Kidney capillary endothelial cell (primary cell): ENCODE results near the gene C4B.
"Not testable (repeated sequence)": the region's sequence is repeated elsewhere in the genome, so short reads cannot be mapped to it uniquely, and the experiment has no call there.

Experiments
- DNase-seq: peaks from one replicate; pipeline ENCODE4 v3.0.0-alpha.2; 2018; ENCODE audit warnings: low spot score

The C4B gene

DNA sequence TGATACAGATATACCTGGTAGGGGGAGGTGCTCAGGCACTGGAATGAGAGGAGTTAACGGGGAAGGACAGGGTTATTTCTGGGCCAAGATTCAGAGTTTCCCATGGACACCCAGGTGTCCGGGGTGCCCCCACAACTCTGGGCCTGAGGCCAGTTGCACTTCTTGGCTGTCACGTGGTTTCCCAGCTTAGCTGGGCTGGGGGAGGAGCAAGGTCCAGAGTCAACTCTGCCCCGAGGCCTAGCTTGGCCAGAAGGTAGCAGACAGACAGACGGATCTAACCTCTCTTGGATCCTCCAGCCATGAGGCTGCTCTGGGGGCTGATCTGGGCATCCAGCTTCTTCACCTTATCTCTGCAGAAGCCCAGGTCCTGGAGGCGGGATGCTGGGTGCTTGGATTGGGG lies at the start of gene C4B:
C4B (plus strand) TSS at position 249 of the 400 bp plus-strand sequence; CDS start at position 300, 51 bp downstream.
- not testable (repeated sequence) for DNase-seq

DNA sequence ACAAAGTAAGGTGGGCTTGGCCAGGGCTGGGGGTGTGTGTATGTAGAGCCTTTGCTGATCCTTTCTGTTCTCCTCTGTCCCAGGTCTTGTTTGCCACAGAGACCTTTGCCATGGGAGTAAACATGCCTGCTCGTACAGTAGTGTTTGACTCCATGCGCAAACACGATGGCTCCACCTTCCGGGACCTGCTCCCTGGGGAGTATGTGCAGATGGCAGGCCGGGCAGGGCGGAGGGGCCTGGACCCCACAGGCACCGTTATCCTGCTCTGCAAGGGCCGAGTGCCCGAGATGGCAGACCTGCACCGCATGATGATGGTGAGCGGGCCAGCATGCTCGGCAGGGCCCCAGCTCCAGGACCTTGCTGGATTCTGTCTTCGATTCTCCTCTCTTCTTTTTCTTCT lies 48.9 kb upstream of the C4B start:
- DNase-seq: no peak

DNA sequence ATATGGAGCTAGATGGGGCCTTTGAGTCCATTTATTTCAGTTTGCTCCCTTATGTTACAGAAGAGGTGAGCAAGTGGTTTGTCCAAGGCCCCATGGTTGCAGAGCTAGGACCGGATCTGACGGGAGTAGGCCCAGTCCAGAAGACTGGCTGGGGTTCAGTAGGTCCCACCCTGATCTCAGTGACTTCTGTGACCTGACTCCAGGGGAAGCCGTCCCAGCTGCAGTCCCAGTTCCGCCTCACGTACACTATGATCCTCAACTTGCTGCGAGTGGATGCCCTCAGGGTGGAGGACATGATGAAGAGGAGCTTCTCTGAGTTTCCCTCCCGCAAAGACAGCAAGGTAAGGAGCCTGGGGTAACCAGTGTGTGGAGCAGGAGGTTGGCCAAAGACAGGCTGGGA lies 48.1 kb upstream of the C4B start:
- no peak for DNase-seq

DNA sequence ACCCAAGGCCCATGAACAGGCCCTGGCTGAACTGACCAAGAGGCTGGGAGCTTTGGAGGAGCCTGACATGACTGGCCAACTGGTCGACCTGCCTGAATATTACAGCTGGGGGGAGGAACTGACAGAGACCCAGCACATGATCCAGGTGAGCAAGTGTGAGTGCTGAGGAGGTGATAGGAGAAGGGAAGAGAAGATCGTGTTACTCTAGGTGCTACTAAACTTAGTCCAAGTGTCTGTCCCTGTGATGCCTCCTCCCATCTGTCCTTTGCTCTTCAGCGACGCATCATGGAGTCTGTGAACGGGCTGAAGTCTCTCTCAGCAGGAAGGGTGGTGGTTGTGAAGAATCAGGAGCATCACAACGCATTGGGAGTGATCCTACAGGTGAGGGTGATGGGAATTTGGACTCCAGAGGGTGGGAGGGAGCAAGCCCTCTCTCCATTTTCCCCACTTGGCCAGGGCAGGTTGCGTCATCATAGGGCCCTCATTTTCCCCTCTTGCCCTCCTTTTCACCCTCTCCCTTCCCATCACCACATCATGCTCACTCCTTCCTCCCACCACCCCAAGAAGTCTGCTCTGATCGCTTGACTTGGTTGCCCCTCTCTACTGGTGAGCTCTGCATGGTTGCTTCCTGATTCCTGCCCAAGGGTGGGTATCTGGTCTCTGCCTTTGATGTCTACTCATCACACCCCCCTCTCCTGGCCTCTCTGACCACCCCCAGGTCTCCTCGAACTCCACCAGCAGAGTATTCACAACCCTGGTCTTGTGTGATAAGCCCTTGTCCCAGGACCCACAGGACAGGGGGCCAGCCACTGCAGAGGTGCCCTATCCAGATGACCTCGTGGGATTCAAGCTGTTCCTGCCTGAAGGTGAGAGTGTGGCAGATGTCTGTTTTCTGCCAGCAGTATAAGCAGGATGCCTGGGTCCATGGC lies 47.3 kb upstream of the C4B start:
- no peak for DNase-seq

DNA sequence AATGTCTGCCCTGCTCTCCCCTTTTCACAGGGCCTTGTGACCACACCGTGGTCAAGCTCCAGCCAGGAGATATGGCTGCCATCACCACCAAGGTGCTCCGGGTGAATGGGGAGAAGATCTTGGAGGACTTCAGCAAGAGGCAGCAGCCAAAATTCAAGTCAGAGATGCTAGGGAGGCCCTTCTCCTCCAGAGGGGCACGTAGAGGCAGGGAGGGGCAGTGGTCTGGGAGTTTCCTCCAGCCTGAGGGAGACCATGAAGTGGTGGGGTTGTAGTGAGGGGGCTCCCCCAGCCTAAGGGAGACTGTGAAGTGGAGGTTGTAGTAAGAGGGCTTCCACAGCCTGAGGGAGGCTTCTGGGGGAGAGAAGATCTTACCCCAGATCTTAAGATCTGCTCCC lies 46.7 kb upstream of the C4B start:
- no peak for DNase-seq

DNA sequence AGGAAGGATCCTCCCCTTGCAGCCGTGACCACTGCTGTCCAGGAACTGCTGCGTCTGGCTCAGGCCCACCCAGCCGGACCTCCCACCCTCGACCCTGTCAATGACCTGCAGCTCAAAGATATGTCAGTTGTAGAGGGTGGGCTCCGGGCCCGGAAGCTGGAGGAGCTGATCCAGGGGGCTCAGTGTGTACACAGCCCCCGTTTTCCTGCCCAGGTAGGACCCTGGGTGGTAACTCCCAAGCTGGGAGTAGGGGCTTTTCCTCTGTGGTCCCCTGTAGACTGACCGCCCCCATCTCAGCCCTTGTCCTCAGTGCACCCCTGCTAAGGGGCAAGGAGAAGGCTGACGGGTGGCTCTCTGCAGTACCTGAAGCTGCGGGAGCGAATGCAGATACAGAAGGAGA lies 46.3 kb upstream of the C4B start:
- DNase-seq: no peak

DNA sequence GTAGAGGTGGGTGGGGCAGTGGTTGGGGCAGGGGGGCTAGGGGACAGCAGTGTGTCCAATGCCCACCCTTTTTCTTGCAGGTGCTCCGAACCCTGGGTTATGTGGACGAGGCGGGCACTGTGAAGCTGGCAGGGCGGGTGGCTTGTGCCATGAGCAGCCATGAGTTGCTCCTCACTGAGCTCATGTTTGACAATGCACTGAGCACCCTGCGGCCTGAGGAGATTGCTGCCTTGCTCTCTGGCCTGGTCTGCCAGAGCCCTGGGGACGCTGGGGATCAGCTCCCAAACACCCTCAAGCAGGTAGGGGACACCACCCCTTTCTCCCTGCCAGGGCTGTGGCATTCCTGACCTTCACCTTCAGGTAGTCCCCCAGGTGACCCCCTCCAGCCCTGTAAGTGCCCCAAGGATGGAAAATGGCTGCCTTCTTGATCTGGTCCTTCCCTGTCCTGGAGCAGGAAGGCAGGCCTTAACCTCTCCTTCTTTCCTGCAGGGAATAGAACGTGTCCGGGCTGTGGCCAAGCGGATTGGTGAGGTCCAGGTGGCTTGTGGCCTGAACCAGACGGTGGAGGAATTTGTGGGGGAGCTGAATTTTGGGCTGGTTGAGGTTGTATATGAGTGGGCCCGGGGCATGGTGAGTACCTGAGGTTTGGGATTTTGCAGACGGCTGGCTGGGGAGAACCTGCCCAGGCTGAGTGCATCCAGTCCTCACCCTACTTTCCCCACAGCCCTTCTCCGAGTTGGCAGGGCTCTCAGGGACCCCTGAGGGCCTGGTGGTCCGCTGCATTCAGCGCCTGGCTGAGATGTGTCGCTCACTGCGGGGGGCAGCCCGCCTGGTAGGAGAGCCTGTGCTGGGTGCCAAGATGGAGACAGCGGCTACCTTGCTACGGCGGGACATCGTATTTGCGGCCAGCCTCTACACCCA lies 45.5 kb upstream of the C4B start:
- no peak for DNase-seq

DNA sequence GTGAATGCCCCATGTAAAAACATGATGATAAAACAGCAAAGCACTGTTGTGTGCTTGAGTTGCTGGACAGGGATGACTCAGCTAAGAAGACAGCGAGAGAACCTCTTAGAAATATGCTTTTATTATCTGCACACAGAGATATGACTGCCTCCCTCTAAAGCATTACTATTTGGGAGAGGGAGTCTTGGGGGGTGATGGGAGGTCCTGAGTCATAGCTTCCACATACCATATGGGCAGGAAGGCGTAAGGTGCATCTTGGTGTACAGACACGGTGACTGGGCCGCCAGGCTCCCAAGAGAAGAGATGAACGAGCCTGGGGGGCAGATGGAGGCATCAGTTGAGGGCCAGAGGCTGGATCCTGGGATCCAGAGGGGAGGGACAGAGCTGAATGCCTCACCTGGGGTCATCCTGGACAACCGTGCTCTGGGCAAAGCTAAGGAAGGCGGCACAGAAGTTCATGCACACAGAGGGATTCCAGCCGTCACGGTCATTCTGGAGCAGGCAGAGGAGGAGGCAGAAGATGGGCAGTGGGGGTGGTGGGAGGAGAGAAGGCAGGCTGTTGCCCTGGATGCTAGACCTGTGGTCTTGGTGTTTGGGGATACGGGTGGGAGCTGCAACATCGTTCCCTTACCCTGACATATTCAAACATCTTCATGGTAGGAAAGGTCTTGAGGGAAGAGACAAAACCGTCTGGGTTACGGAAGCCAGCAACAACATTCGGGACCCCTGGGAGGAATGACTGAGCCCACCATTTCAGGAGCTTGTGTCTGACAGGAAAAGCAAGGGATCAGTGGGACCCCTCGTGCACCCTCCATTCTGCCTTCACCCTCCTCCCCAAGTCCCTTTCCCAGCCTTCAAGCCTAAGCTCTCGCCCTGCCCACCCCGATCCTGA lies 44.6 kb upstream of the C4B start:
- no peak for DNase-seq

DNA sequence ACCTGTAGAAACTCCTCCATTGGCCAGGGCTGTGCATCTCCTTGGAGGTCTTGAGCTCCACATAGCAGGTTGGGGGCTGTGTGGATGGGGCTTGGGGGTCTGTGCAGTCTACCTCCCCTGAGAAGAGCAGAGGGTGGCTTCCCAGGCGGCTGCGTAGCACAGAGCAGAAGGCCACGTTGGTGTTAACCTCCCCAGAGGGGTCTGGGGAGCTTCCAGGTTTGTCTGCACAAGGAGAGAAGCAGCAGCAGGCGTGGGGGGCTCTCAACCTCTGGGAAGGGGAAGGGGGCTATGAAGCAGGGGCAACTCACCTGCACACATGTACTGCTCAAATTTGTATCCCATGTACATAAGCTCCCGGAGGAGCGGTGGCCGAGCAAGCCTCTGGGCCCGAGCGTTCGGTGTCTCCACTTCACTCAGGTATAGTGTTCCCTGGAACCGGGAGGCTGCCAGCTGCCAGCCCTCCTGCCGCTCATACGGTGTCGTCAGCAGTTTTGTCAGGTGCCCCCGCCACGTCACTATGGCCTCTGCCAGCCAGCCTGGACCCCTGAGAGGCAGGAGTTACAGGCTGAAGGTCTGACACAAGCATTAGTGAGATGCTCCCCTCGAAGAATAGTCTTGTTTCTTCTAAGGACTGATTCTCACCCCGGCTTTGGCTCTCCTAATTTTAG lies 43.9 kb upstream of the C4B start:
- DNase-seq: no peak

DNA sequence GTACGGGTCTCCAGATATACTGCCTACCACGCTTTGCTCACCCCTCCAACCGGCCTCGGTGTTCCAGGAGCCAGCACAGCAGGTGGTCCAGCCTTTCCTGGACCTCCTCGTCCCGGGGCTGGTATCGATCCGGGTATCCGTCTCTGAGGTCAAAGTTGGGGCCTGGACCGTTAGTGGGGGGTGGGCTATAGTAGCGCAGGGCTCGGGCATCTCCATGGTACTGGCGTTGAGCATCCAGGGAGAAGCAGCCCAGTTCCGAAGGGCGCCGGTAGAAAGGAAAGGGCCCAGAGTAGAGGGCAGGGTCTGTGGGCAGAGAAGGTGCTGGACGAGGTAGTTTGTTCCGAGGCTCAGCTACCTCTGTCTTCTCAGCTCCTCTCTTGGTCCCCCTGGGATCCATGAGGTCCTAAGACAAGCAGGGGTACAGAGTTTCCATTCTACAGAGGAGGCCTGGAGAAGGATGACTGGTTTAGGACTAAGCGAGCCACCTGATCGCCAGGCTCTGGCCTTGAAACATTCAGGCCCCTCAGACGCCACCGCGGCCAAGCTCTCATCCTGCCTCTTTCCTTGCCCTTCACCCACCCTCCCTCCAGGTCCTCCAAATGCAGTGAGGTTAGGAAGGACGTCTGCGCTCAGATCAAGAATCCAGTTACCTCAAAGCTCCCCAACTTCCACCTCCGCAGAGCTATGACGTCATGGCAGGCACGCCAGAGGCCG lies 43.2 kb upstream of the C4B start:
- no peak for DNase-seq

DNA sequence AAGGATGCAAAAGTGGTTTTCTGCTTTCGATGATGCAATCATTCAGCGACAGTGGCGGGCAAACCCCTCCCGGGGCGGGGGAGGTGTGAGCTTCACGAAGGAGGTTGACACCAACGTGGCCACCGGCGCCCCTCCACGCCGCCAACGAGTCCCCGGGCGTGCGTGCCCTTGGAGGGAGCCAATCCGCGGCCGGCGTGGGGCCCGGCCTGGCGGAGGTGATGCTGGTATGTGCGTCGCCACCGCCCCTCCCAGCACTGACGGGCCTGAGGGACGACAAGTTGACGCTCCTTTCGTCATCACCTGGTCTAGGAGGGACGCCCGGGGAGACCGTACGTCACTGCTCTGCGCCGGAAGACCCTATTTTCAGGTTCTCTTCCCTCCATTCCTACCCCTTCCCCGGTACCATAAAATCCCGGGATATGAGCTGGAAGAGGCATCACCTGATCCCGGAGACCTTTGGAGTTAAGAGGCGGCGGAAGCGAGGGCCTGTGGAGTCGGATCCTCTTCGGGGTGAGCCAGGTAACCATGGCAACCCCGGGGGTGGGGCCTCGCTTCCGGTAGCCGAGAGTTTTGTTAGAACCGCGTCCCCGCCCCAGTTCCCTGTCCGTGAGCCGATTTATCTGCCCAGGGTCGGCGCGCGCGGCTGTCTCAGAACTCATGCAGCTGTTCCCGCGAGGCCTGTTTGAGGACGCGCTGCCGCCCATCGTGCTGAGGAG lies 42.4 kb upstream of the C4B start, which contains the start of gene DXO:
DXO (minus strand) TSS at position 146 of the 716 bp plus-strand sequence. CDS start 463 bp downstream, outside the sequence.
- peak; percentile 96 for DNase-seq

DNA sequence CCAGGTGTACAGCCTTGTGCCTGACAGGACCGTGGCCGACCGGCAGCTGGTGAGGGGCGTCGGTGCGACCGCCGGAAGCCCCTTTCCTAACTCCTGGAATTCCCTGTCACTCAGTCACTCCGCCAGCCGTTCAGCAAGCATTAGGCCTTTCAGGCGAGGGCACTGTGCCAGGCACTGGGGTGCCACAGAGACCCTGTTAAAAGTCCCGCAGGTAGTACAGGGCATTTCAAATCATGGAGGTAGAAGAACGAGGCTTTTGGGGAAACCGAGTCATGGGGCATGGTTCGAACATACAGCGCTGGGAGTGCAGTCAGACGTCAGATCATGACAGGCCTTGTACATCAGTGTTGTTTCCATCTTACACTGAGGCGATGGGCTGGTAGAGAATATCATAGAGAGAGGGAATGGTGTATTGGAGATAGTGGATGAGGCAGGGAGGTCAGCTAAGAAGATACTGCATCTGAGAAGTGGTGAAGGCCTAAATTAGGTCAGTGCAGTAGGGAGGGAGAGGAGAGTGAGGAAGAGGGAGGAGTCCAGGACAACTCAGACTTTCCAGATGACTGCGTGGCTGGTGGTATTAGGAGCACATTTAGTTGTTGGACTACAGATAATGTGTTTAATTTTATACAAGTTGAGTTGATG lies 41.8 kb upstream of the C4B start:
- peak; percentile 14 for DNase-seq

DNA sequence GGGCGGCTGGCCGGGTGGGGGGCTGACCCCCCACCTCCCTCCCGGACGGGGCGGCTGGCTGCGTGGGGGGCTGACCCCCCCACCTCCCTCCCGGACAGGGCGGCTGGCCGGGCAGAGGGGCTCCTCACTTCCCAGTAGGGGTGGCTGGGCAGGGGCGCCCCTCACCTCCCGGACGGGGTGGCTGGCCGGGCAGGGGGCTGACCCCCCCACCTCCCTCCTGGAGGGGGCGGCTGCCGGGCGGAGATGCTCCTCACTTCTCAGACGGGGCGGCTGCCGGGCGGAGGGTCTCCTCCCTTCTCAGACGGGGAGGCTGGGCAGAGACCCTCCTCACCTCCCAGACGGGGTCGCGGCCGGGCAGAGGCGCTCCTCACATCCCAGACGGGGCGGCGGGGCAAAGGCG lies 38.5 kb upstream of the C4B start:
- DNase-seq: not testable (repeated sequence)

DNA sequence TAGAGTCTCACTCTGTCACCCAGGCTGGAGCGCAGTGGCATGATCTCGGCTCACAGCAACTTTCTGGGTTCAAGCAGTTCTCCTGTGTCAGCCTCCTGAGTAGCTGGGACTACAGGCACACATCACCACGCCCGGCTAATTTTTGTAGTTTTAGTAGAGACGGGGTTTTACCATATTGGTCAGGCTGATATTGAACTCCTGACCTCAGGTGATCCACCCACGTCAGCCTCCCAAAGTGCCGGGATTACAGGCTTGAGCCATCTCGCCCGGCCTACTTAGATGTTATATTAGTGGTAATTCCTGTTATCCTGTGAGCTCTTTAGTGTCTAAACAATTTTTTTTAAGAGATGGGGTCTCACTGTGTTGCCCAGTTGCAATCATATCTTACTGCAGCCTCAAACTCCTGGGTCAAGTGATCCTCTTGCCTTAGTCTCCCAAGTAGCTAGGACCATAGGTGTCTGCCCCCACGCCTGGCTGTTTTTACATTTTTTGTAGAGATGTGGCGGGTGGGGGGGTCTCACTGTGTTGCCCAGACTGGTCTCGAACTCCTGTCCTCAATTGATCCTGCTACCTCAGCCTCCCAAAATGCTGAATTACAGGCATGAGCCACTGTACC lies 36.7 kb upstream of the C4B start:
- no peak for DNase-seq

DNA sequence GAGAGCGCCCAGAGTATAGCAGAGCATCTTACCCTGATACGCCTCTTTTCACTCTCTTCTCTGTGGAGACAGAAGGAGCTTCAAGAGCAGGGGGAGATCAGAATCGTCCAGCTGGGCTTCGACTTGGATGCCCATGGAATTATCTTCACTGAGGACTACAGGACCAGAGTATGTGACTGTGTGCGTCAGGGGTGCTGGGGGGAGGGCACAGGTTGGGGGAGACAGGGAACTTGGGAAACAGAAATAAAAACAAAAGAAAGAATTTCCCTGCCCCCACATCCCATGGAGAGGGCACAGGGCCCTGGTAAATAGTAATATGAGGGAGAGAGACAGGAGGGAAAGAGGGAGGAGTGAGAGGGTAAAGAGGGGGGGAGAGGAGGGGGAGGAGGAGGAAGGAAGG lies 35.8 kb upstream of the C4B start:
- DNase-seq: no peak

DNA sequence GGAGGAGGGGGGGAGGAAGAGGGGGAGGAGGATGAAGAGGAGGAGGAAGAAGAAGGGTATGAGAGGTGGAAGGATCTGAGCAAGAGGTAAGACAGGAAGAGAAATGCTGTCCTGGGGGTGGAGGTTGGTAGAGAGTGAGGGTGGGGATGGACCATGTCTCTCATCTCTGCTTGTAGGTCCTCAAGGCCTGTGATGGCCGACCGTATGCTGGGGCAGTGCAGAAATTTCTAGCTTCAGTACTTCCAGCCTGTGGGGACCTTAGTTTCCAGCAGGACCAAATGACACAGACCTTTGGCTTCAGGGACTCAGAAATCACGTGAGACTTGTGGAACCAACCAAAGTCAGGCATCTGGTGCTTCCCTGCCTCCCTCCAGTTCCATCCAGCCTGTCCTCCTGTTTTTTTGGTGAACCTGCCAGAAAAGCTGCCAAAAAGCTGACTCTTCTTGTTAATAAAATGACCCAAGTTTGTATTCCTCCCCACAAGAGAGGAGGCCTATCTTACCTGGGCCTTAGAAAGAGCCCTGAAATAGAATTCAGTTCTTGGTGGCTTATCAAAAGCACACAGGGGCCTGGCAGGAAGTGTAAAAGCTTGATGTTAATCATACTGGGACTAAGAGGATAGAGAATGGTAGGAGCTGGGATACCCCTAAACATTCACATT lies 35.2 kb upstream of the C4B start:
- no peak for DNase-seq

DNA sequence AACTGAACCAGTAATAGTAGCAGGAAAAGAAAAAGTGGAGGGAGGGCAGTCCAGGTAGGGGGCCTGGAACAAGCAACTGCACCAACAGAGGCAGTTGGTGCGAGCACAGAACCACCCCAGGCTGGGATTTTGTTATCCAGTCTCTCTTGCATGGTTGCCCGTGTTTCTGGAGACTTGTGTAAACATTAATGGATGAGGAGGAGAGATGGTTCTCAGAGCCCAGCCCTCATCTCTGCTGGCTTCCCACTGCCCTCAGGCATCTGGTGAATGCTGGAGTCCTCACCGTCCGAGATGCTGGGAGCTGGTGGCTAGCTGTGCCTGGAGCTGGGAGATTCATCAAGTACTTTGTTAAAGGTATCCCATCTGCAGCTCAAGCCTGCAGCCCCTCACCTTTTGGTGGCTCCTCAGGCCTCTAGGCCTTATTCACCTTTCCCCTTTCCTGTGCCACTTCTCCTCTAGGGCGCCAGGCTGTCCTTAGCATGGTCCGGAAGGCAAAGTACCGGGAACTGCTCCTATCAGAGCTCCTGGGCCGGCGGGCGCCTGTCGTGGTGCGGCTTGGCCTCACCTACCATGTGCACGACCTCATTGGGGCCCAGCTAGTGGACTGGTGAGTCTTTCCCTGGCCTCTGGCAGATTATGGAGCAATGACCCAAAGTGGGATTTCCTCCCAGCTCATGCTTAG lies 34.3 kb upstream of the C4B start:
- DNase-seq: not testable (repeated sequence)

DNA sequence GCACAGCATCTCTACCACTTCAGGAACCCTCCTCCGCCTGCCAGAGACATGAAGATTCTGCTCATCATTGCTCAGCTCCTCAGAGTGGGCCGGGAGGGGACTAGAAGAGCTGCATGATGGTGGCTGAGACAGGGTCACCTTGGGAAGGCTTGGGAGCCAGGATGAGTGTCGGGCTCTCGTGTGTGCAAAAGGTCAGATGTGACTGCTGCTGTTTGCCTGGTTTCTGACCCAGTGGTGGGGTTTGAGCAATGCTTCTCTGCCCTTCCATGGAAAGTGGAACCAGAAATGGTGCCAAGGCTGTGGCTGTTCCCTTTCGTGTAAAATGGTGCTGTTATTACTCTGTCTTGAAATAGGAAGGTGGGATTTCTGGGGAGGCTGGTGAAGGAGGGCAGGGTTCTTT lies 33.6 kb upstream of the C4B start:
- not testable (repeated sequence) for DNase-seq
